Transverse colon (tissue), 4 donors: ENCODE data around the gene KCNIP3.
"Not testable (repeated sequence)": the region's sequence is repeated elsewhere in the genome, so short reads cannot be mapped to it uniquely, and the experiment has no call there.

ENCODE experiments used
- POLR2AphosphoS5 ChIP-seq, 3 donors: sonication (generic); formaldehyde crosslinking; IDR thresholded peaks; one replicate each; pipeline ENCODE4 v1.6.1; 2016; ENCODE audit warnings: antibody characterized with exemption in 3 of 3
- TF ChIP-seq, protein P1 (sequence below), 5 experiments: fragments of 200-600 bp in 3 of 5; fragments of 450-650 bp in 2 of 5; sonication (generic) in 3 of 5; IDR thresholded peaks; 1 replicate in 2 of 5; 2 replicates in 3 of 5; pipeline ENCODE4 v1.5.1; 2016 to 2017; ENCODE audit warnings: antibody characterized with exemption in 5 of 5, inconsistent platforms in 3 of 5, mild to moderate bottlenecking in 2 of 5, moderate library complexity in 1 of 5

DNA sequence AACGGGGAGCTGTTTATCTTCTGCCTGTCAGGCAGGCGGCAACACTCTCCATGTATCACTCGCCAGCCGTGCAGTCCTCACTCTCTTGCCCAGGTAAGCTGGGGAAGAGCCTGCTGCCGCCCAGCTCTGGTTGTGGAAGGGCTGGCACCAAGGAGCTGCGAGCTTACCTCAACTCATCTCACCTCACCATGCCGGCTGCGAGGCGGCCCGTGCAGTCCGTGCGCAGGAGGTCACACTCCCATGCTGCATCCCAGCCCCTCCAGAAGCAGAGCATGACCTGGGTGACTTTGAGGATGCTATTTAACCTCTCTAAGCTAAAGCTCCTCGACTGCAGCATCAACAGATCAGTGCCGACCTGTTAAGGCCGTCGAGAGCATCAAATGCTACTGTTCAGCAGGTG lies 118.4 kb downstream of the KCNIP3 start:
- TF ChIP-seq, protein P1, sequence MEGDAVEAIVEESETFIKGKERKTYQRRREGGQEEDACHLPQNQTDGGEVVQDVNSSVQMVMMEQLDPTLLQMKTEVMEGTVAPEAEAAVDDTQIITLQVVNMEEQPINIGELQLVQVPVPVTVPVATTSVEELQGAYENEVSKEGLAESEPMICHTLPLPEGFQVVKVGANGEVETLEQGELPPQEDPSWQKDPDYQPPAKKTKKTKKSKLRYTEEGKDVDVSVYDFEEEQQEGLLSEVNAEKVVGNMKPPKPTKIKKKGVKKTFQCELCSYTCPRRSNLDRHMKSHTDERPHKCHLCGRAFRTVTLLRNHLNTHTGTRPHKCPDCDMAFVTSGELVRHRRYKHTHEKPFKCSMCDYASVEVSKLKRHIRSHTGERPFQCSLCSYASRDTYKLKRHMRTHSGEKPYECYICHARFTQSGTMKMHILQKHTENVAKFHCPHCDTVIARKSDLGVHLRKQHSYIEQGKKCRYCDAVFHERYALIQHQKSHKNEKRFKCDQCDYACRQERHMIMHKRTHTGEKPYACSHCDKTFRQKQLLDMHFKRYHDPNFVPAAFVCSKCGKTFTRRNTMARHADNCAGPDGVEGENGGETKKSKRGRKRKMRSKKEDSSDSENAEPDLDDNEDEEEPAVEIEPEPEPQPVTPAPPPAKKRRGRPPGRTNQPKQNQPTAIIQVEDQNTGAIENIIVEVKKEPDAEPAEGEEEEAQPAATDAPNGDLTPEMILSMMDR (IDR thresholded peaks at IDR 0.05) = not testable (repeated sequence)
- not testable (repeated sequence) for TF ChIP-seq POLR2AphosphoS5 (IDR thresholded peaks at IDR 0.05)
